HCT116 (cell line): ENCODE data around the gene SLC25A42. TPM values are rescaled to one million over a fixed set of nuclear protein-coding genes. Genes with fewer than 3 reads are reported as not detected.

ENCODE experiments used
- ATAC-seq: fragments of 200-7000 bp; cut with Tn5 transposase; 2 replicates; pipeline ENCODE4 v1.9.1; 2020; ENCODE audit warnings: mild to moderate bottlenecking, moderate library complexity
- BruUV-seq: library from RNA; stranded (reverse); fragments of 400-500 nt; replicated peaks from 2 replicates; lab custom pipeline; 2021; lab: Mats Ljungman, UMichigan
- CTCF ChIA-PET: fragments of 300-600 bp; sonication (Branson Sonifier 250); formaldehyde crosslinking; loops from one replicate; lab custom pipeline; 2021; ENCODE audit warnings: antibody characterized with exemption; lab: Charles Lee
- POLR2A ChIA-PET: fragments of 300-600, 350-600 bp; sonication (Branson Sonifier 250); formaldehyde crosslinking; loops from one replicate; lab custom pipeline; 2021; ENCODE audit warnings: antibody characterized with exemption; lab: Charles Lee
- RAD21 ChIA-PET, 2 experiments: fragments of 300-600 bp; sonication (Branson Sonifier 250); formaldehyde crosslinking; loops; one replicate each; lab custom pipeline; 2023; ENCODE audit warnings: low total read pairs in 2 of 2; ENCODE audit not compliant: uncharacterized antibody in 2 of 2, unreplicated experiment in 2 of 2, low non-redundant PET in 1 of 2; lab: Charles Lee
- DNase-seq: peaks from one replicate; pipeline ENCODE4 v3.0.0-alpha.2; 2010; ENCODE audit warnings: low read depth, low spot score
- H2AFZ ChIP-seq: fragments of 200-600 bp; shearing (Covaris generic), sonication (generic); 2 replicates; pipeline ENCODE4 v1.6.1; 2017; ENCODE audit warnings: low read depth, mixed run types, mixed read lengths, antibody characterized with exemption, low read length; ENCODE audit not compliant: poor library complexity, severe bottlenecking
- H3K27ac ChIP-seq: 2 replicates; pipeline ENCODE4 v1.5.1; 2012; ENCODE audit warnings: low read depth, low read length
- H3K27me3 ChIP-seq: fragments of 200-600 bp; sonication (generic); 2 replicates; pipeline ENCODE4 v1.6.1; 2016; ENCODE audit warnings: mixed run types, low read length, mixed read lengths; ENCODE audit not compliant: insufficient read depth
- H3K36me3 ChIP-seq, 2 experiments: fragments of 200-500 bp in 1 of 2; fragments of 200-600 bp in 1 of 2; sonication (Bioruptor generic) in 1 of 2; sonication (generic) in 1 of 2; 2 replicates each; pipeline versions ENCODE4 v1.5.1 to v1.6.1; 2014 to 2016; ENCODE audit warnings: low read length in 2 of 2, inconsistent platforms in 1 of 2, mixed read lengths in 1 of 2, mixed run types in 1 of 2; ENCODE audit not compliant: insufficient read depth in 2 of 2, control insufficient read depth in 1 of 2
- H3K4me1 ChIP-seq, 2 experiments: fragments of 200-600 bp in 1 of 2; sonication (generic) in 1 of 2; 2 replicates each; pipeline versions ENCODE4 v1.5.1 to v1.6.1; 2012 to 2017; ENCODE audit warnings: low read length in 2 of 2, inconsistent platforms in 1 of 2, mild to moderate bottlenecking in 1 of 2, mixed read lengths in 1 of 2, mixed run types in 1 of 2, moderate library complexity in 1 of 2; ENCODE audit not compliant: insufficient read depth in 2 of 2, control insufficient read depth in 1 of 2
- H3K4me2 ChIP-seq: fragments of 200-600 bp; sonication (generic); 2 replicates; pipeline ENCODE4 v1.6.1; 2017; ENCODE audit warnings: mixed run types, low read length, mixed read lengths
- H3K4me3 ChIP-seq, 2 experiments: fragments of 200-600 bp in 1 of 2; sonication (generic) in 1 of 2; replicated peaks in 1 of 2; 2 replicates each; pipeline ENCODE4 v1.5.1; 2011 to 2016; ENCODE audit warnings: low read length in 2 of 2, control low read depth in 1 of 2, low read depth in 1 of 2, mild to moderate bottlenecking in 1 of 2, mixed read lengths in 1 of 2, mixed run types in 1 of 2
- H3K79me2 ChIP-seq: fragments of 200-600 bp; sonication (generic); 2 replicates; pipeline ENCODE4 v1.6.1; 2017; ENCODE audit warnings: mild to moderate bottlenecking, mixed run types, low read length, moderate library complexity, mixed read lengths; ENCODE audit not compliant: insufficient read depth
- H3K9ac ChIP-seq: fragments of 200-600 bp; sonication (generic); 2 replicates; pipeline ENCODE4 v1.6.1; 2016; ENCODE audit warnings: low read length, mixed read lengths
- H3K9me2 ChIP-seq: fragments of 200-600 bp; sonication (generic), shearing (Covaris generic); 2 replicates; pipeline ENCODE4 v1.6.1; 2017; ENCODE audit warnings: mixed run types, mild to moderate bottlenecking, moderate library complexity; ENCODE audit not compliant: insufficient read depth
- H3K9me3 ChIP-seq, 2 experiments: fragments of 200-500 bp in 1 of 2; fragments of 200-600 bp in 1 of 2; sonication (Bioruptor generic) in 1 of 2; sonication (generic) in 1 of 2; 2 replicates each; pipeline ENCODE4 v1.6.1; 2014 to 2017; ENCODE audit warnings: low read length in 2 of 2, mixed read lengths in 2 of 2, inconsistent platforms in 1 of 2, low read depth in 1 of 2, mild to moderate bottlenecking in 1 of 2, mixed run types in 1 of 2, moderate library complexity in 1 of 2; ENCODE audit not compliant: control insufficient read depth in 1 of 2, insufficient read depth in 1 of 2
- H4K20me1 ChIP-seq: fragments of 200-600 bp; sonication (generic), shearing (Covaris generic); 2 replicates; pipeline ENCODE4 v1.6.1; 2017; ENCODE audit warnings: mixed run types, mild to moderate bottlenecking, moderate library complexity; ENCODE audit not compliant: insufficient read depth
- ATF3 ChIP-seq: IDR thresholded peaks from 2 replicates; pipeline ENCODE4 v1.6.1; 2012
- CBX3 ChIP-seq: IDR thresholded peaks from 2 replicates; pipeline ENCODE4 v1.6.1; 2012; ENCODE audit warnings: low read depth
- CTCF ChIP-seq, 3 experiments: fragments of 200-600 bp in 1 of 3; sonication (generic) in 1 of 3; IDR thresholded peaks in 2 of 3; conservative IDR thresholded peaks in 1 of 3; 2 replicates each; pipeline ENCODE4 v1.5.1; 2012 to 2017; ENCODE audit warnings: low read depth in 2 of 3, low read length in 2 of 3, antibody characterized with exemption in 1 of 3, borderline replicate concordance in 1 of 3, control low read depth in 1 of 3, mild to moderate bottlenecking in 1 of 3, mixed read lengths in 1 of 3, mixed run types in 1 of 3, moderate library complexity in 1 of 3; ENCODE audit not compliant: insufficient read depth in 1 of 3
- FOSL1 ChIP-seq: IDR thresholded peaks from 2 replicates; pipeline ENCODE4 v1.6.1; 2012; ENCODE audit warnings: low read depth
- JUND ChIP-seq: IDR thresholded peaks from 2 replicates; pipeline ENCODE4 v1.6.1; 2012
- POLR2AphosphoS5 ChIP-seq: IDR thresholded peaks from 2 replicates; pipeline ENCODE4 v1.6.1; 2011; ENCODE audit warnings: mild to moderate bottlenecking, low read depth, low read length, moderate library complexity
- SIN3A ChIP-seq: IDR thresholded peaks from 2 replicates; pipeline ENCODE4 v1.6.1; 2012; ENCODE audit warnings: low read depth
- SRF ChIP-seq: IDR thresholded peaks from 2 replicates; pipeline ENCODE4 v1.6.1; 2012; ENCODE audit warnings: low read depth
- intact Hi-C: fragments of 100-400 bp; cut with micrococcal nuclease; formaldehyde crosslinking; loops from 2 replicates; pipeline ENCODE4 v1.10.0; 2022
- total RNA-seq: library from RNA; stranded (reverse); gene quantifications from one replicate; pipeline ENCODE4 v1.2.1, GENCODE V29; 2021; ENCODE audit not compliant: unreplicated experiment

Gene SLC25A42
- total RNA-seq, 1 experiment from 2014 or later = 10.2 TPM

GRCh38 chr19:19056636-19057275, 7.0 kb upstream of the SLC25A42 start:
- CTCF ChIA-PET = no interaction called here

More at GRCh38 chr19:19056636-19057275, 7.0 kb upstream of the SLC25A42 start:
- no peak overlapping the region for H2AFZ ChIP-seq
- no peaks in the 10 kb centered on the region for H3K9me2 ChIP-seq
- DNase-seq (no peak), ATAC-seq (no peak)
- no peaks in the 10 kb centered on the region for H3K9me3 ChIP-seq
- H3K27me3 ChIP-seq = no peaks in the 10 kb centered on the region
- H3K9ac ChIP-seq = no peak overlapping the region
- BruUV-seq = no TSS peak
- TF ChIP-seq JUND (no peak), FOSL1 (no peak), CTCF (IDR thresholded peaks at IDR 0.05 in 2 of 3, conservative IDR thresholded peaks at IDR 0.05 in 1 of 3; ENCODE audit: borderline replicate concordance in 1 of 3, insufficient read depth in 1 of 3, low read depth in 2 of 3, low read length in 2 of 3) (no peak), SIN3A (no peak), POLR2AphosphoS5 (no peak), SRF (no peak), CBX3 (no peak), ATF3 (no peak)
- peaks cover 3 to 57% of the 10 kb centered on the region in 2 experiments; a peak in 2 of 4 replicates for H3K36me3 ChIP-seq
- intact Hi-C loops = no loop called here
- RAD21 ChIA-PET = no interaction called here
- POLR2A ChIA-PET = no interaction called here
- H3K4me3 ChIP-seq = no peak overlapping the region
- no peaks in the 10 kb centered on the region for H4K20me1 ChIP-seq
- no peak overlapping the region for H3K27ac ChIP-seq
- H3K79me2 ChIP-seq = no peaks in the 10 kb centered on the region
- no peak overlapping the region for H3K4me2 ChIP-seq
- H3K4me1 ChIP-seq = peaks cover 0 to 4% of the 10 kb centered on the region in 2 experiments; a peak in 2 of 4 replicates
